ENCODE results near the gene COL5A1.

The COL5A1 gene

DNA sequence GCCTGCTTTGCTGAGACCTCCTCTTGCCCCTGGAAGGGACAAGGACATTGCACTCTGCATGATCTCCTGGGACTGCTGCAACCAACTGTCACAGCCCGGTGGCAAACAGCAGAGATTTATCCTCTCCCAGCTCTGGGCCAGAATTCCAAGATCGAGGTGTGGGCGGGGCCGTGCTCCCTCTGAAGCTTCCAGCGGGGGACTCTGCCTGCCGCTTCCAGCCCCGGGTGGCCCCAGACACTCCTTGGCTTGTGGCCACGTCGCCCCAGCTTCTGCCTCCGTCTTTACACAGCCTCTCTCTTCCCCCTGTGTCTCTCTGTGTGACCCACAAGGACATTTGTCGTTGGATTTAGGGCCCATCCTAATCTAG is 67.1 kb downstream of the COL5A1 start:
- Histone ChIP-seq H4K20me1 (ENCODE audit: insufficient read depth, low read length) (no peaks in the 10 kb centered on the region), H3K4me2 (ENCODE audit: low read length) (no peak overlapping the region), H2AFZ (ENCODE audit: low read depth, low read length) (no peak overlapping the region), H3K27me3 (ENCODE audit: low read depth, low read length) (peaks cover 6% of the 10 kb centered on the region; the same call in 1 of the 2 replicates), H3K36me3 (replicated peaks; ENCODE audit: low read depth, low read length) (no peaks in the 10 kb centered on the region), H3K79me2 (ENCODE audit: low read length) (no peaks in the 10 kb centered on the region), H3K4me1 (ENCODE audit: low read length) (no peaks in the 10 kb centered on the region), H3K27ac (ENCODE audit: low read length) (no peak overlapping the region), H3K9ac (ENCODE audit: low read length) (no peak overlapping the region), H3K9me3 (ENCODE audit: insufficient read depth, low read length) (no peaks in the 10 kb centered on the region), H3K4me3 (ENCODE audit: low read length) (no peak overlapping the region)
- TF ChIP-seq, protein P1, sequence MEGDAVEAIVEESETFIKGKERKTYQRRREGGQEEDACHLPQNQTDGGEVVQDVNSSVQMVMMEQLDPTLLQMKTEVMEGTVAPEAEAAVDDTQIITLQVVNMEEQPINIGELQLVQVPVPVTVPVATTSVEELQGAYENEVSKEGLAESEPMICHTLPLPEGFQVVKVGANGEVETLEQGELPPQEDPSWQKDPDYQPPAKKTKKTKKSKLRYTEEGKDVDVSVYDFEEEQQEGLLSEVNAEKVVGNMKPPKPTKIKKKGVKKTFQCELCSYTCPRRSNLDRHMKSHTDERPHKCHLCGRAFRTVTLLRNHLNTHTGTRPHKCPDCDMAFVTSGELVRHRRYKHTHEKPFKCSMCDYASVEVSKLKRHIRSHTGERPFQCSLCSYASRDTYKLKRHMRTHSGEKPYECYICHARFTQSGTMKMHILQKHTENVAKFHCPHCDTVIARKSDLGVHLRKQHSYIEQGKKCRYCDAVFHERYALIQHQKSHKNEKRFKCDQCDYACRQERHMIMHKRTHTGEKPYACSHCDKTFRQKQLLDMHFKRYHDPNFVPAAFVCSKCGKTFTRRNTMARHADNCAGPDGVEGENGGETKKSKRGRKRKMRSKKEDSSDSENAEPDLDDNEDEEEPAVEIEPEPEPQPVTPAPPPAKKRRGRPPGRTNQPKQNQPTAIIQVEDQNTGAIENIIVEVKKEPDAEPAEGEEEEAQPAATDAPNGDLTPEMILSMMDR (IDR thresholded peaks at IDR 0.05; ENCODE audit: low read depth, low read length), result no peak
- TF ChIP-seq EZH2phosphoT487 (IDR thresholded peaks at IDR 0.05; ENCODE audit: low read depth), result no peak

DNA sequence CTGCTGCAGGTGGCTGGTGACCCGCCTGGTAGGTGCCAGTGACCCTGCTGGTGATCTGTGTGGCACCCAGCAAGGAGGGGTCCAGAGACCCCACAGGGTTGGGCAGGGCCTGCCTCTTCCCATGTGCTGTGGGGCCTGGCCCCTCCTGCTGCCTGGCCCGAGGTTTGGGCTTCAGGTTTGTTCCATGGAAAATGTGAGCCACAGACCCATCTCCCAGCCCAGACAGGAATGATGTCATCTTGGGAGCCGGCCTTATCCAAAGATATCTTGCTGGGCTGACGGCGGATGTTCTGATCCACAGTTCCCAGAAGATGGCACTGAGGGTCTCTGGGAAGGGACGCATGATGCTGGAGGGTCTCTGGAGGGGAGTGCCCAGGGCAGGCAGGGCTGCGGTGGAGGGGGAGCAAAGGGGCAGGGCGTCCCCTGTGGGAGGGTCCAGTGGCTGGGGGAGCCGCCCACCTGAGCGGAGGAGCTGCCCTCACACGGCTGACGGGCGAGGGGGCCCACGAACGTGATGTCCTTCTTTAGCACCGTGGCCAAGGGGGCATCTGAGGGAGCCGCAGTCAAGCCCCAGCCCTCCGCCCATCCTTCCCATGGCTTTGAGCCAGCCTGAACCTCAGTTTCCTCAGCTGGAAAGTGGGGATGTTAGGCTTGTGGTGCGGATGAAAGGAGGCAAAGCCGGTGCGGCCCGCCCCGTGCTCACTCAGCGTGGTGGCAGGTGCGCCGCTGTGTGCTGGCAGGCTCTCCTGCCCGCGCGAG is 68.1 kb downstream of the COL5A1 start:
- Histone ChIP-seq H4K20me1 (ENCODE audit: insufficient read depth, low read length) (no peaks in the 10 kb centered on the region), H3K79me2 (ENCODE audit: low read length) (no peaks in the 10 kb centered on the region), H2AFZ (ENCODE audit: low read depth, low read length) (no peak overlapping the region), H3K4me2 (ENCODE audit: low read length) (no peak overlapping the region), H3K4me3 (ENCODE audit: low read length) (no peak overlapping the region), H3K9ac (ENCODE audit: low read length) (no peak overlapping the region), H3K9me3 (ENCODE audit: insufficient read depth, low read length) (no peaks in the 10 kb centered on the region), H3K27ac (ENCODE audit: low read length) (no peak overlapping the region), H3K27me3 (ENCODE audit: low read depth, low read length) (no peaks in the 10 kb centered on the region), H3K36me3 (replicated peaks; ENCODE audit: low read depth, low read length) (no peaks in the 10 kb centered on the region), H3K4me1 (ENCODE audit: low read length) (no peaks in the 10 kb centered on the region)
- TF ChIP-seq EZH2phosphoT487 (IDR thresholded peaks at IDR 0.05; ENCODE audit: low read depth), result no peak
- TF ChIP-seq, protein P1 (IDR thresholded peaks at IDR 0.05; ENCODE audit: low read depth, low read length), result no peak

DNA sequence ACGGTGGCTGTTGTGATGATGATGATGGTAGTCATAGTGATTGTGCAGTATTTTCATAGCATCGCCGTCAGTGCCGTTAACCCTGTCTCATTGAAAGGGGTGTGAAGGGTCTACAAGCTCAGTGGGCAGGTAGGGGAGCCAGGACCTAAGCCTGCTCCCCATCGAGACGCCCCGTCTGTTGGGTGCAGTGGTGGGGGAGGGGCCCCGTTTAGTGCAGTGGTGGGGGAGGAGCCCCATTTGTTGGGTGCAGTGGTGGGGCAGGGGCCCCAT is 68.6 kb downstream of the COL5A1 start:
- Histone ChIP-seq H3K27me3 (ENCODE audit: low read depth, low read length) (no peaks in the 10 kb centered on the region), H2AFZ (ENCODE audit: low read depth, low read length) (no peak overlapping the region), H3K4me2 (ENCODE audit: low read length) (no peak overlapping the region), H4K20me1 (ENCODE audit: insufficient read depth, low read length) (no peaks in the 10 kb centered on the region), H3K4me3 (ENCODE audit: low read length) (no peak overlapping the region), H3K79me2 (ENCODE audit: low read length) (no peaks in the 10 kb centered on the region), H3K9me3 (ENCODE audit: insufficient read depth, low read length) (no peaks in the 10 kb centered on the region), H3K9ac (ENCODE audit: low read length) (no peak overlapping the region), H3K36me3 (replicated peaks; ENCODE audit: low read depth, low read length) (no peaks in the 10 kb centered on the region), H3K27ac (ENCODE audit: low read length) (no peak overlapping the region), H3K4me1 (ENCODE audit: low read length) (no peaks in the 10 kb centered on the region)
- TF ChIP-seq, protein P1 (IDR thresholded peaks at IDR 0.05; ENCODE audit: low read depth, low read length), result no peak
- no peak for TF ChIP-seq EZH2phosphoT487 (IDR thresholded peaks at IDR 0.05; ENCODE audit: low read depth)

- Histone ChIP-seq H3K4me3 (ENCODE audit: low read length) (no peak overlapping the region), H3K79me2 (ENCODE audit: low read length) (no peaks in the 10 kb centered on the region), H3K9ac (ENCODE audit: low read length) (no peak overlapping the region), H3K27me3 (ENCODE audit: low read depth, low read length) (no peaks in the 10 kb centered on the region), H3K27ac (ENCODE audit: low read length) (no peak overlapping the region), H3K36me3 (replicated peaks; ENCODE audit: low read depth, low read length) (no peaks in the 10 kb centered on the region), H3K9me3 (ENCODE audit: insufficient read depth, low read length) (no peaks in the 10 kb centered on the region), H2AFZ (ENCODE audit: low read depth, low read length) (no peak overlapping the region), H3K4me2 (ENCODE audit: low read length) (no peak overlapping the region), H3K4me1 (ENCODE audit: low read length) (no peaks in the 10 kb centered on the region), H4K20me1 (ENCODE audit: insufficient read depth, low read length) (no peaks in the 10 kb centered on the region)
- TF ChIP-seq, protein P1 (IDR thresholded peaks at IDR 0.05; ENCODE audit: low read depth, low read length), result no peak
- no peak for TF ChIP-seq EZH2phosphoT487 (IDR thresholded peaks at IDR 0.05; ENCODE audit: low read depth)
Measured at GRCh38 chr9:134710901-134711300, 69.3 kb downstream of the COL5A1 start.
